Sigmoid colon (tissue), 7 donors: ENCODE data around the gene NLGN4Y. TPM values are rescaled to one million over a fixed set of nuclear protein-coding genes. Genes with fewer than 3 reads are reported as not detected.

ENCODE experiments used
- DNase-seq: peaks from one replicate; pipeline ENCODE4 v3.0.0-alpha.2; 2019
- H3K27ac ChIP-seq, 4 donors: fragments of 200-600 bp; sonication (generic); one replicate each; pipeline ENCODE4 v1.5.1; 2016 to 2019; ENCODE audit warnings: mild to moderate bottlenecking in 1 of 4
- H3K27me3 ChIP-seq, 3 donors: fragments of 200-600 bp; sonication (generic); one replicate each; pipeline ENCODE4 v1.5.1; 2019; ENCODE audit warnings: mild to moderate bottlenecking in 1 of 3
- H3K36me3 ChIP-seq, 4 donors: fragments of 200-600 bp; sonication (generic); one replicate each; pipeline ENCODE4 v1.5.1; 2016 to 2019
- H3K4me1 ChIP-seq, 4 donors: fragments of 200-600 bp; sonication (generic); one replicate each; pipeline ENCODE4 v1.5.1; 2017 to 2019
- H3K4me3 ChIP-seq, 4 donors: fragments of 200-600 bp; sonication (generic); one replicate each; pipeline ENCODE4 v1.5.1; 2017 to 2019; ENCODE audit warnings: mild to moderate bottlenecking in 2 of 4, moderate library complexity in 1 of 4
- H3K9me3 ChIP-seq, 4 donors: fragments of 200-600 bp in 3 of 4; sonication (generic) in 3 of 4; one replicate each; pipeline versions ENCODE4 v1.5.1 to v1.6.1; 2013 to 2019
- EP300 ChIP-seq, 4 donors: sonication (generic); formaldehyde crosslinking; IDR thresholded peaks; one replicate each; pipeline ENCODE4 v1.6.1; 2017; ENCODE audit warnings: antibody characterized with exemption in 4 of 4
- POLR2A ChIP-seq, 2 donors: fragments of 450-650 bp; IDR thresholded peaks; one replicate each; pipeline ENCODE4 v1.6.1; 2016; ENCODE audit warnings: antibody characterized with exemption in 2 of 2, mild to moderate bottlenecking in 2 of 2, moderate library complexity in 2 of 2
- POLR2AphosphoS5 ChIP-seq, 4 donors: sonication (generic); formaldehyde crosslinking; IDR thresholded peaks; one replicate each; pipeline ENCODE4 v1.6.1; 2017; ENCODE audit warnings: antibody characterized with exemption in 4 of 4
- WGBS, 2 donors: extraction: QIAGEN DNeasy Blood & Tissue Kit; methylation state at CpG; one replicate each; pipeline ENCODE4 v1.1.7; 2013; 5-methylcytosine and 5-hydroxymethylcytosine counted together
- intact Hi-C: fragments of 100-400 bp; cut with DNase I; formaldehyde crosslinking; loops from one replicate; pipeline ENCODE4 v1.15.1; 2023
- polyA plus RNA-seq, 3 donors: library from polyadenylated mRNA; stranded (reverse); fragments of 200-250 nt; gene quantifications; one replicate each; pipeline ENCODE4 v1.2.3, GENCODE V29; 2013
- total RNA-seq, 4 donors: library from RNA; depleted of rRNA; stranded (reverse); fragments of >200 nt; gene quantifications; one replicate each; pipeline ENCODE4 v1.1.0, GENCODE V29; 2016
- TF ChIP-seq, protein P1 (sequence below), 4 experiments: fragments of 450-650 bp in 3 of 4; fragments of 200-600 bp in 1 of 4; IDR thresholded peaks; one replicate each; pipeline ENCODE4 v1.5.1; 2016 to 2019; ENCODE audit warnings: antibody characterized with exemption in 4 of 4, mild to moderate bottlenecking in 3 of 4, moderate library complexity in 2 of 4
- donor health status: healthy with polysubstance abuse.
- donor health status: Bipolar disorder and iron deficiency.
- donor health status: healthy.

Gene NLGN4Y
- total and polyA plus RNA-seq, 7 donors, result under 0.01 to 46.8 (median 11.0) TPM; not detected in 3

DNA sequence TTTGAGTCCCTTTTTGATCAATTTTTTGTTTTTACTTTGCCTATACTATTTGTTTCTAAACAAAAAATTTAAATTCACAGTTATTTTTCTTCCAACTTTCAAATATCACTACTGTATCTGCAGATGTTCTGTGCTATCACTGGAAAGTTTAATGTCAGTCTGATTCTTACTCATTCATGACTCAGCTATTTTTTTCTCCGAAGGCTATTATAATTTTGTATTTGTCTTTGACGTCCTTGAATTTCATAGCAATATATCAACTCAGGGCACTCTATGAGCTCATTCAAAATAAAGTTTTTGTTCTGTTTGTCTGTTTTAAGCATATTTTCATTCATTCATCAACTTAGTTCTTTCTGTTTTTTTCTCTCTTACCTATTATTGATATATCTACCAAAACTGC lies 273.7 kb downstream of the NLGN4Y start:
- no peak for TF ChIP-seq EP300 (IDR thresholded peaks at IDR 0.05)
- no peak for TF ChIP-seq POLR2A (IDR thresholded peaks at IDR 0.05)
- TF ChIP-seq, protein P1, sequence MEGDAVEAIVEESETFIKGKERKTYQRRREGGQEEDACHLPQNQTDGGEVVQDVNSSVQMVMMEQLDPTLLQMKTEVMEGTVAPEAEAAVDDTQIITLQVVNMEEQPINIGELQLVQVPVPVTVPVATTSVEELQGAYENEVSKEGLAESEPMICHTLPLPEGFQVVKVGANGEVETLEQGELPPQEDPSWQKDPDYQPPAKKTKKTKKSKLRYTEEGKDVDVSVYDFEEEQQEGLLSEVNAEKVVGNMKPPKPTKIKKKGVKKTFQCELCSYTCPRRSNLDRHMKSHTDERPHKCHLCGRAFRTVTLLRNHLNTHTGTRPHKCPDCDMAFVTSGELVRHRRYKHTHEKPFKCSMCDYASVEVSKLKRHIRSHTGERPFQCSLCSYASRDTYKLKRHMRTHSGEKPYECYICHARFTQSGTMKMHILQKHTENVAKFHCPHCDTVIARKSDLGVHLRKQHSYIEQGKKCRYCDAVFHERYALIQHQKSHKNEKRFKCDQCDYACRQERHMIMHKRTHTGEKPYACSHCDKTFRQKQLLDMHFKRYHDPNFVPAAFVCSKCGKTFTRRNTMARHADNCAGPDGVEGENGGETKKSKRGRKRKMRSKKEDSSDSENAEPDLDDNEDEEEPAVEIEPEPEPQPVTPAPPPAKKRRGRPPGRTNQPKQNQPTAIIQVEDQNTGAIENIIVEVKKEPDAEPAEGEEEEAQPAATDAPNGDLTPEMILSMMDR (IDR thresholded peaks at IDR 0.05), result no peak
- TF ChIP-seq POLR2AphosphoS5 (IDR thresholded peaks at IDR 0.05), result no peak

DNA sequence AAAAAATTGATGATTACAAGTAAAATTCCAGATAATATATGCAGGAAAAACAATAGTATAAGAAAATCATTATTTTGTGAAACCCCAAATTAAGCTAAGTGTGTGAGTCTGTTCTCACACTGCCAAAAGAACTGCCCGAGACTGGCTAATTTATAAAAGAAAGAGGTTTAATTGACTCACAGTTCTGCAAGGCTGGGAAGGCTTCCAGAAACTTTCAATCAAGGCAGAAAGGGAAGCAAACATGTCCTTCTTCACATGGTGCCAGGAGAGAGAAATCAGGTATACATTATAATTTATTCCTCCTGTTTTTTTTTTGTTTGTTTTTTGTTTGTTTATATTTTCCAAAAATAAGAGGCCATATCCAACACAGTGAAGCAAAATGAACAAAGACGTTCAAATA lies 276.8 kb downstream of the NLGN4Y start:
- 72 to 73% methylated on average over 2 of the region's 2 CpGs for WGBS, 2 donors
- no peak for DNase-seq
- Histone ChIP-seq H3K27me3 (no peaks in the 10 kb centered on the region), H3K36me3 (no peaks in the 10 kb centered on the region), H3K4me1 (no peaks in the 10 kb centered on the region), H3K4me3 (no peak overlapping the region), H3K27ac (no peak overlapping the region), H3K9me3 (no peaks in the 10 kb centered on the region)
- intact Hi-C loops, result no loop called here
- TF ChIP-seq POLR2AphosphoS5 (IDR thresholded peaks at IDR 0.05) (no peak), POLR2A (IDR thresholded peaks at IDR 0.05) (no peak), EP300 (IDR thresholded peaks at IDR 0.05) (no peak)
- TF ChIP-seq, protein P1 (IDR thresholded peaks at IDR 0.05), result no peak

More for the DNA sequence above, 273.7 kb downstream of the NLGN4Y start:
- Histone ChIP-seq H3K9me3 (no peaks in the 10 kb centered on the region), H3K27ac (no peak overlapping the region), H3K4me3 (no peak overlapping the region), H3K27me3 (no peaks in the 10 kb centered on the region), H3K36me3 (no peaks in the 10 kb centered on the region), H3K4me1 (no peaks in the 10 kb centered on the region)
- WGBS, 2 donors, result 90% methylated on average over 2 of the region's 2 CpGs
- intact Hi-C loops, result no loop called here
- no peak for DNase-seq

DNA sequence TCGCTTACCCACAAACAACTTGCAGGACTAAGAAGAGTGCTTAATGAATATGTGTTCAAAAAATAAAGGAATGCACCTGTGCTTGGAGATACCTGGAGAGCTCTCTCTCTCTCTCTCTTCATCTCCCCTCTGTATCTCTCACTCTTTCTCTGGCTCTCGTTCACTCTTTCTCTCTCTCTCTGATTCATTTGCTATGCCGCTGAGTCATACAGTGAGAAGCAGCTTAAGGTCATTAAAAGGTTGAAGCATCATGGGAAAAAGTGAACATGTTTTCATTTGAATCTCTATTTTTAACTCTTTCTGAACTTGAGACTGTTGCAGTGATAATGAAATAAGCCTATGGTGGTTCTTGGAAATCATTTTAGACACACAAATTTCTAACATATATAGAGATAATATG lies 277.8 kb downstream of the NLGN4Y start:
- H3K27ac ChIP-seq, result no peak overlapping the region
- intact Hi-C loops, result no loop called here
- H3K36me3 ChIP-seq, result no peaks in the 10 kb centered on the region
- 77% methylated on average over 3 of the region's 3 CpGs for WGBS, 2 donors
- no peaks in the 10 kb centered on the region for H3K9me3 ChIP-seq
- DNase-seq, result no peak
- H3K4me3 ChIP-seq, result no peak overlapping the region
- no peaks in the 10 kb centered on the region for H3K4me1 ChIP-seq
- no peaks in the 10 kb centered on the region for H3K27me3 ChIP-seq
- no peak for TF ChIP-seq POLR2A (IDR thresholded peaks at IDR 0.05)
- TF ChIP-seq, protein P1 (IDR thresholded peaks at IDR 0.05), result no peak
- TF ChIP-seq EP300 (IDR thresholded peaks at IDR 0.05), result no peak
- no peak for TF ChIP-seq POLR2AphosphoS5 (IDR thresholded peaks at IDR 0.05)

DNA sequence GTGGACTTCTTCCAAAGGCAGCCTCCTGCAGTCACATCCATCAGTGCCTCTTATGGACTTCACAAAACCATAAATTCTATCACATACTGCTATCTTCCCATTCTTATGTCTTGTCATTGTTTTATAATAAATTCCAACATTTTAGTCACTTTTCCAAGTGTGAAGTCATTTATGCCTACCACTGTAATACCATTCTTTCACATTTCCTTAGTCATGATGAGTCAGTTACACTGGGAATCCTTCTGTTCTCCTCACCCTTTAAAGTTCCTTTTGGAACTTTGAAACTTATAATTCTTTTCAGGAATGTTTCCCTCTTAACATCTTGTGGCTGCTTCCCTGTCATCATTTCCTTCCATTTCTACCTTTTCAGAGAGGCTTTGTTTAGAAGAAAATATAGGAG lies 279.7 kb downstream of the NLGN4Y start:
- Histone ChIP-seq H3K27me3 (no peaks in the 10 kb centered on the region), H3K4me3 (no peak overlapping the region), H3K4me1 (no peaks in the 10 kb centered on the region), H3K36me3 (no peaks in the 10 kb centered on the region), H3K9me3 (no peaks in the 10 kb centered on the region), H3K27ac (no peak overlapping the region)
- DNase-seq, result no peak
- TF ChIP-seq POLR2A (IDR thresholded peaks at IDR 0.05) (no peak), EP300 (IDR thresholded peaks at IDR 0.05) (no peak), POLR2AphosphoS5 (IDR thresholded peaks at IDR 0.05) (no peak)
- TF ChIP-seq, protein P1 (IDR thresholded peaks at IDR 0.05), result no peak
- intact Hi-C loops, result no loop called here

DNA sequence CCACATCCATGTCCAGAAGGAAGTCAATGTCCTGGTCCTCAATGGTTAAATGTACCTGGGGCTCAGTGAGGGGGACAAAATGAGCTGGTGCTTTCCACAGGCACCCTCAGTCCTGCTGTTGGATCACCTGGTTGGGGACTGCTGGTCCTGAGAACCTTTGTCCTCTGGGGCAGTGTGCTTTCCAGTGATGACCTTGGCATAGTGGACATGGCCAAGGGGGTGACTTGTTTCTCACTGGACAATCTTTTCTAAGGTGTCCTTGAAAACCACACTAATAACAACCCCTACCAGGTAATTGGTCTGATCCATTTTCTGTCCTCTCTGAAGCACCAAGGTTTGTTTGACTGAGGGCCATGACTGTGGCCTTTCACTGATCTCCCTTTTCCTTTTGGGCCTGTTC lies 294.1 kb downstream of the NLGN4Y start:
- intact Hi-C loops, result no loop called here
- H3K4me3 ChIP-seq, result no peak overlapping the region
- TF ChIP-seq, protein P1 (IDR thresholded peaks at IDR 0.05), result no peak
- H3K27me3 ChIP-seq, result no peaks in the 10 kb centered on the region
- no peaks in the 10 kb centered on the region for H3K9me3 ChIP-seq
- DNase-seq, result no peak
- H3K27ac ChIP-seq, result no peak overlapping the region
- no peaks in the 10 kb centered on the region for H3K4me1 ChIP-seq
- no peaks in the 10 kb centered on the region for H3K36me3 ChIP-seq
